LNCAP (cell line): ENCODE data around the gene E2F8.

Experiments used
- CTCF ChIP-seq: fragments of 450-650 bp; IDR thresholded peaks from 2 replicates; pipeline ENCODE4 v1.5.1; 2017; ENCODE audit warnings: mild to moderate bottlenecking

Gene E2F8

GRCh38 chr11:19216021-19216420 lies 24.7 kb downstream of the E2F8 start:
- TF ChIP-seq CTCF: no peak

- no peak for TF ChIP-seq CTCF
Measured at GRCh38 chr11:19209617-19210370, 31.0 kb downstream of the E2F8 start.

GRCh38 chr11:19208959-19209546 lies 31.7 kb downstream of the E2F8 start:
- TF ChIP-seq CTCF: no peak

GRCh38 chr11:19208181-19208580 lies 32.6 kb downstream of the E2F8 start:
- no peak for TF ChIP-seq CTCF

GRCh38 chr11:19204836-19205235 lies 35.9 kb downstream of the E2F8 start:
- TF ChIP-seq CTCF: no peak

- no peak for TF ChIP-seq CTCF
Measured at GRCh38 chr11:19201737-19202605, 38.8 kb downstream of the E2F8 start, which contains the start of gene CSRP3. TSS of gene CSRP3 (minus strand) at chr11:19201983. CDS start at chr11:19192448, 9,535 bp downstream.

GRCh38 chr11:19200410-19201201 lies 40.1 kb downstream of the E2F8 start:
- TF ChIP-seq CTCF: no peak
